ENCODE results near the gene SOX13. TPM values are rescaled to one million over a fixed set of nuclear protein-coding genes. Genes with fewer than 3 reads are reported as not detected.
"Not testable (repeated sequence)": the region's sequence is repeated elsewhere in the genome, so short reads cannot be mapped to it uniquely, and the experiment has no call there.

SOX13 gene
- total RNA-seq, 1 donor from 2014 or later, result 0.23 TPM

DNA sequence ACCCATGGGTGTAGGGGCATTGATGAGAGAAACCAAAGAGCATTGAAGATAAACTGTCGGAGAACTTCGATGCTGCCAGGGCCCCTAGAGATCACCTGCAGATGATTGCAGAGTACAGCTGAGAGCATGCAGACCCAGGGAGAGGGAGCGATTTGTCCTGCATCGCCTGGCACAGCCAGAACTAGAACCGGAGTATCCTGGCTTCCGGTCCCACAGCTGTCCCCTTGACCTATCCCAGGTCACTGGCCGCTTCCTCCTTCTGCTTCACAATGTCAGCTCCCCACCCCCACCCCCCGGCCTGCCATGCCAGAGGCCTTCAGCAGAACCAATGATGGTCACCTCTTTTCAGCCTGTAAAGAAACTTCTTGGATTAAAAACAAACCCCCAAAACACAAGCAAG lies 29.2 kb upstream of the SOX13 start:
- Mint-ChIP-seq H3K9me3 (no peaks in the 10 kb centered on the region), H3K36me3 (ENCODE audit: low read depth) (no peaks in the 10 kb centered on the region), H3K27me3 (ENCODE audit: insufficient read depth) (peaks cover 3% of the 10 kb centered on the region), H3K4me3 (no peak overlapping the region), H3K4me1 (ENCODE audit: low read depth) (no peaks in the 10 kb centered on the region), H3K27ac (no peak overlapping the region)
- DNase-seq (ENCODE audit: low spot score), result no peak
- intact Hi-C loops (cut with micrococcal nuclease), result no loop called here

DNA sequence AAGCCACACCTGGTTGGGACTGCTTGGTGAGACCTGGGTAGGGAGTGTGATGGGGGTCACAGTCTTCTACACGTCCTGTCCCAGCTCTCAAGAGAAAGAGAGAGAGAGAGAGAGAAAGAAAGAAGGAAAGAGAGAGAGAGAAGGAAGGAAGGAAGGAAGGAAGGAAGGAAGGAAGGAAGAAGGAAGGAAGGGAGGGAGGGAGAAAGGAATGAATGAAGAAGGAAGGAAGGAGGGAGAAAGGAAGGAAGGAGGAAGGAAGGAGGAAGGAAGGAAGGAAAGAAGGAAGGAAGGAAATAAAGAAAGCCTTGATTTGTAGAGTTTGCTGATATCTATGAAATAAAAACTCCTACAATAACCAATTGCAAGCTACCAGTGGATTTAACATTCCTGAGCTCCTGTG lies 28.5 kb upstream of the SOX13 start:
- Mint-ChIP-seq H3K27ac (no peak overlapping the region), H3K4me3 (no peak overlapping the region), H3K4me1 (ENCODE audit: low read depth) (no peaks in the 10 kb centered on the region), H3K9me3 (no peaks in the 10 kb centered on the region), H3K36me3 (ENCODE audit: low read depth) (no peaks in the 10 kb centered on the region), H3K27me3 (ENCODE audit: insufficient read depth) (peaks cover 3% of the 10 kb centered on the region)
- intact Hi-C loops (cut with micrococcal nuclease), result no loop called here
- no peak for DNase-seq (ENCODE audit: low spot score)

GRCh38 chr1:204045430-204045829 lies 27.5 kb upstream of the SOX13 start:
- Mint-ChIP-seq H3K27me3 (ENCODE audit: insufficient read depth) (peaks cover 3% of the 10 kb centered on the region), H3K9me3 (no peaks in the 10 kb centered on the region), H3K4me3 (no peak overlapping the region), H3K4me1 (ENCODE audit: low read depth) (no peaks in the 10 kb centered on the region), H3K36me3 (ENCODE audit: low read depth) (no peaks in the 10 kb centered on the region), H3K27ac (no peak overlapping the region)
- no peak for DNase-seq (ENCODE audit: low spot score)
- intact Hi-C loops (cut with micrococcal nuclease), result no loop called here

GRCh38 chr1:204046346-204046745 lies 26.6 kb upstream of the SOX13 start:
- no peaks in the 10 kb centered on the region for H3K4me1 Mint-ChIP-seq (ENCODE audit: low read depth)
- H3K4me3 Mint-ChIP-seq, result no peak overlapping the region
- DNase-seq (ENCODE audit: low spot score), result no peak
- peaks cover 3% of the 10 kb centered on the region for H3K27me3 Mint-ChIP-seq (ENCODE audit: insufficient read depth)
- no peaks in the 10 kb centered on the region for H3K36me3 Mint-ChIP-seq (ENCODE audit: low read depth)
- H3K27ac Mint-ChIP-seq, result no peak overlapping the region
- intact Hi-C loops (cut with micrococcal nuclease), result no loop called here
- H3K9me3 Mint-ChIP-seq, result no peaks in the 10 kb centered on the region

DNA sequence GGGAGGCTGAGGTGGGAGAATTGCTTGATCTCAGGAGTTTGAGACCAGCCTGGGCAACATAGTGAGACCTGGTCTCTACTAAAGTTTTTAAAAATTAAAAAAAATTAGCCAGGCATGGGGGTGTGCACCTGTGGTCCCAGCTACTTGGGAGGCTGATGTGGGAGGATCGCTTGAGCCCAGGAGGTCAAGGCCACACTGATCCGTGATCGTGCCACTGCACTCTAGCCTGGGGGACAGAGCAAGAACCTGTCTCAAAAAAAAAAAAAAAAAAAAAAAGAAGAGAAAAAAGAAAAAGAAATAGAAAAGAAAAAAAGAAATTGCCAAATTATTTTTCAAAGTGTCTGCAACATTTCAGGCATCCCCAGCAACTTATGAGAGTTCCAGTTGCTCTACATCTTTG lies 24.1 kb upstream of the SOX13 start:
- intact Hi-C loops (cut with micrococcal nuclease); H3K27ac Mint-ChIP-seq: not testable (repeated sequence)

DNA sequence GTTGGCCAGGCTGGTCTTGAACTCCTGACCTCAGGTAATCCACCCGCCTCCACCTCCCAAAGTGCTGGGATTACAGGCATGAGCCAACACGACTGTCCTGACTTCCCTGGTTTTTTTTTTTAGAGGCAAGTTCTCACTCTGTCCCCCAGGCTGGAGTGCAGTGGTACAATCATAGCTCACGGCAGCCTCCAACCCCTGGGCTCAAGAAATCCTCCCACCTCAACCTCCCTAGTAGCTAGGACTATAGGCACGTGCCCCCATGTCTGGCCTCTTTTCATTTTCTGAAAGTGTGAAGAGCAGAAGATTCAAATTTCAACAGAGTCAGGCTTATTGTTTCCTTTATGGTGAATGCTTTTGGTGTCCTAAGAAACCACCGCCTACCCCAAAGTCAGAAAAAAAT lies 21.7 kb upstream of the SOX13 start:
- no peak for DNase-seq (ENCODE audit: low spot score)
- intact Hi-C loops (cut with micrococcal nuclease), result no loop called here
- no peaks in the 10 kb centered on the region for H3K9me3 Mint-ChIP-seq
- no peak overlapping the region for H3K27ac Mint-ChIP-seq
- H3K4me3 Mint-ChIP-seq, result no peak overlapping the region
- H3K36me3 Mint-ChIP-seq (ENCODE audit: low read depth), result no peaks in the 10 kb centered on the region
- H3K4me1 Mint-ChIP-seq (ENCODE audit: low read depth), result no peaks in the 10 kb centered on the region
- H3K27me3 Mint-ChIP-seq (ENCODE audit: insufficient read depth), result peaks cover 3% of the 10 kb centered on the region

More for the DNA sequence above, 24.1 kb upstream of the SOX13 start:
- H3K4me3 Mint-ChIP-seq; H3K36me3 Mint-ChIP-seq (ENCODE audit: low read depth); H3K9me3 Mint-ChIP-seq; H3K27me3 Mint-ChIP-seq (ENCODE audit: insufficient read depth); DNase-seq (ENCODE audit: low spot score); H3K4me1 Mint-ChIP-seq (ENCODE audit: low read depth): not testable (repeated sequence)

- Mint-ChIP-seq H3K27ac (no peak overlapping the region), H3K4me1 (ENCODE audit: low read depth) (no peaks in the 10 kb centered on the region)
- intact Hi-C loops (cut with micrococcal nuclease), result no loop called here
Observed at GRCh38 chr1:204051718-204052117, 21.2 kb upstream of the SOX13 start.

DNA sequence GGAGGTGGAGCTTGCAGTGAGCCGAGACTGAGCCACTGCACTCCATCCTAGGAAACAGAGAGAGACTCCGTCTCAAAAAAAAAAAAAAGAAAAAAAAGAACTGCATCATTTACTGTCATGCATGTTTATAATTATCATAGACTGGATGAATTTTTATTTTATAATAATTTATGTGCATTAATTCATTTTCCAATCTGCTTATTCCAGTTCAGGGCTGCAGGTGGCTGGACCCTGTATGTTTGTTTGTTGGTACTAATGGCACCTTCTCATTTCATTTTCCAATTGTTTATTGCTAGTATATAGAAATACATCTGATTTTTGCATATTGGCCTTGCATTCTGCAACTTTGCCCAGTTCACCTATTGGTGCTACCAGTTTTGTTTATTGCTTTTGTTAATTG lies 19.0 kb upstream of the SOX13 start:
- intact Hi-C loops (cut with micrococcal nuclease), result no loop called here
- H3K9me3 Mint-ChIP-seq, result no peaks in the 10 kb centered on the region
- no peak overlapping the region for H3K27ac Mint-ChIP-seq
- DNase-seq (ENCODE audit: low spot score), result no peak
- H3K36me3 Mint-ChIP-seq (ENCODE audit: low read depth), result no peaks in the 10 kb centered on the region
- peaks cover 5% of the 10 kb centered on the region for H3K27me3 Mint-ChIP-seq (ENCODE audit: insufficient read depth)
- H3K4me3 Mint-ChIP-seq, result no peak overlapping the region
- H3K4me1 Mint-ChIP-seq (ENCODE audit: low read depth), result no peaks in the 10 kb centered on the region

More at GRCh38 chr1:204051718-204052117, 21.2 kb upstream of the SOX13 start:
- no peak overlapping the region for H3K4me3 Mint-ChIP-seq
- H3K27me3 Mint-ChIP-seq (ENCODE audit: insufficient read depth), result peaks cover 3% of the 10 kb centered on the region
- DNase-seq (ENCODE audit: low spot score), result no peak
- H3K9me3 Mint-ChIP-seq, result no peaks in the 10 kb centered on the region
- H3K36me3 Mint-ChIP-seq (ENCODE audit: low read depth), result no peaks in the 10 kb centered on the region

DNA sequence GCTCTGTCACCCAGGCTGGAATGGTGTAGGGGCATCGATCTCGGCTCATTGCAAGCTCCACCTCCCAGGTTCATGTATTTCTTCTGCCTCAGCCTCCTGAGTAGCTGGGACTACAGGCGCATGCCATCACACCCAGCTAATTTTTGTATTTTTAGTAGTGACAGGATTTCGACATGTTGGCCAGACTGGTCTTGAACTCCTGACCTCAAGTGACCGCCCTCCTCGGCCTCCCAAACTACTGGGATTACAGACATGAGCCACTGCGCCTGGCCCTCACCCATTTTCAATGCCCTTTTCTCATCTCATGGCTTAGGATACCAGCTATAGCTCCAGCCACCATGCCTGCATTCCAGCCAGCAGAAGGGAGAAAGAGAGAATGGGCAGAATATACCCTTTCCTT lies 12.9 kb upstream of the SOX13 start:
- no peak for DNase-seq (ENCODE audit: low spot score)
- Mint-ChIP-seq H3K36me3 (ENCODE audit: low read depth) (no peaks in the 10 kb centered on the region), H3K4me1 (ENCODE audit: low read depth) (no peaks in the 10 kb centered on the region), H3K27me3 (ENCODE audit: insufficient read depth) (peaks cover 16% of the 10 kb centered on the region), H3K9me3 (no peaks in the 10 kb centered on the region), H3K4me3 (no peak overlapping the region), H3K27ac (no peak overlapping the region)
- intact Hi-C loops (cut with micrococcal nuclease), result no loop called here

DNA sequence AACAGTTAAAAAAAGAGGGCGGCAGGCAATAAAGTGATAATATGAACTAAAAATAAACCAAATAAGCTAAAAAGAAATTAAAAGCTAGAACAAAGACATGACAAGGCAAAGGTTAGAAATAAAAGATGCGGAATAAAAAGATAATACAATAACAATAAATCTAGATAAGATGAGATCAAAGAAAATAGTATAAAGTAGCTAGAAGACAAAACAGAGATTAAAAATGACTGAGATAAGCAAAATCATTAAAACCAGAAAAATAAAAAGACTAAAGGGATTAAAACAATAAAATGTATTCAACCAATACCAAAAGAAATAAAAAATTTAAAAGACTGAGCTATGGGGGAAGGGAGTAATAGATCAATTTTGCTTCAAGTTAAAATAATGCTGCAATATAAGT lies 10.8 kb upstream of the SOX13 start:
- H3K4me3 Mint-ChIP-seq, result no peak overlapping the region
- H3K27ac Mint-ChIP-seq, result no peak overlapping the region
- H3K27me3 Mint-ChIP-seq (ENCODE audit: insufficient read depth), result peaks cover 18% of the 10 kb centered on the region
- H3K36me3 Mint-ChIP-seq (ENCODE audit: low read depth), result no peaks in the 10 kb centered on the region
- no peak for DNase-seq (ENCODE audit: low spot score)
- no peaks in the 10 kb centered on the region for H3K9me3 Mint-ChIP-seq
- H3K4me1 Mint-ChIP-seq (ENCODE audit: low read depth), result no peaks in the 10 kb centered on the region
- intact Hi-C loops (cut with micrococcal nuclease), result no loop called here

- peaks cover 26% of the 10 kb centered on the region for H3K27me3 Mint-ChIP-seq (ENCODE audit: insufficient read depth)
- H3K4me1 Mint-ChIP-seq (ENCODE audit: low read depth), result no peaks in the 10 kb centered on the region
- no peak for DNase-seq (ENCODE audit: low spot score)
- H3K4me3 Mint-ChIP-seq, result no peak overlapping the region
- intact Hi-C loops (cut with micrococcal nuclease), result no loop called here
- H3K9me3 Mint-ChIP-seq, result no peaks in the 10 kb centered on the region
- no peaks in the 10 kb centered on the region for H3K36me3 Mint-ChIP-seq (ENCODE audit: low read depth)
- H3K27ac Mint-ChIP-seq, result no peak overlapping the region
Observed at GRCh38 chr1:204065174-204065985, 7.5 kb upstream of the SOX13 start.

GRCh38 chr1:204065986-204066300 lies 7.0 kb upstream of the SOX13 start:
- intact Hi-C loops (cut with micrococcal nuclease), result no loop called here
- H3K27me3 Mint-ChIP-seq (ENCODE audit: insufficient read depth), result peaks cover 28% of the 10 kb centered on the region
- H3K36me3 Mint-ChIP-seq (ENCODE audit: low read depth), result no peaks in the 10 kb centered on the region
- H3K9me3 Mint-ChIP-seq, result no peaks in the 10 kb centered on the region
- no peak overlapping the region for H3K27ac Mint-ChIP-seq
- DNase-seq (ENCODE audit: low spot score), result no peak
- H3K4me3 Mint-ChIP-seq, result no peak overlapping the region
- H3K4me1 Mint-ChIP-seq (ENCODE audit: low read depth), result no peaks in the 10 kb centered on the region

DNA sequence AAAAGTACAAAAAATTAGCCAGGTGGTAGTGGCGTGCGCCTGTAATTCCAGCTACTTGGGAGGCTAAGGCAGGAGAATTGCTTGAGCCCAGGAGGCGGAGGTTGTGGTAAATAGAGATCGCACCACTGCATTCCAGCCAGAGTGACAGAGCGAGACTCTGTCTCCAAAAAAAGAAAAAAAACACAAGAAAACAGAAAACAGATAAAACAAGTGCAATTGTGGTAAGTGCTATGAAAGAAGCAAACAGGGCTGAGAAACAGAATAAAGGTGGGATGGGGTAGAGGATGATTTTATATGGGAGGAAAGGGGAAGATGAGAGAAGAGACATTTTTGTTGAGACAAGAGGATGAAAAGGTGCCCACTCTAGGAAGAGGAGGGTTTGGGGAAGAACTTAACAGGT lies 5.0 kb upstream of the SOX13 start:
- Mint-ChIP-seq H3K9me3 (no peaks in the 10 kb centered on the region), H3K4me1 (ENCODE audit: low read depth) (no peaks in the 10 kb centered on the region), H3K36me3 (ENCODE audit: low read depth) (no peaks in the 10 kb centered on the region), H3K4me3 (no peak overlapping the region), H3K27me3 (ENCODE audit: insufficient read depth) (peaks cover 40% of the 10 kb centered on the region), H3K27ac (no peak overlapping the region)
- intact Hi-C loops (cut with micrococcal nuclease), result no loop called here
- no peak for DNase-seq (ENCODE audit: low spot score)

GRCh38 chr1:204069887-204070286 lies 3.0 kb upstream of the SOX13 start:
- no peak overlapping the region for H3K27ac Mint-ChIP-seq
- H3K27me3 Mint-ChIP-seq (ENCODE audit: insufficient read depth), result peaks cover 48% of the 10 kb centered on the region
- no peak for DNase-seq (ENCODE audit: low spot score)
- no peak overlapping the region for H3K4me3 Mint-ChIP-seq
- H3K9me3 Mint-ChIP-seq, result no peaks in the 10 kb centered on the region
- intact Hi-C loops (cut with micrococcal nuclease), result no loop called here
- H3K4me1 Mint-ChIP-seq (ENCODE audit: low read depth), result no peaks in the 10 kb centered on the region
- H3K36me3 Mint-ChIP-seq (ENCODE audit: low read depth), result no peaks in the 10 kb centered on the region
